GM04504 (cell line): Measurements from ENCODE around the gene ERBB4.

Experiments used
- DNase-seq: peaks from one replicate; pipeline ENCODE4 v3.0.0-alpha.2; 2012; ENCODE audit warnings: low read depth

Gene ERBB4

DNA sequence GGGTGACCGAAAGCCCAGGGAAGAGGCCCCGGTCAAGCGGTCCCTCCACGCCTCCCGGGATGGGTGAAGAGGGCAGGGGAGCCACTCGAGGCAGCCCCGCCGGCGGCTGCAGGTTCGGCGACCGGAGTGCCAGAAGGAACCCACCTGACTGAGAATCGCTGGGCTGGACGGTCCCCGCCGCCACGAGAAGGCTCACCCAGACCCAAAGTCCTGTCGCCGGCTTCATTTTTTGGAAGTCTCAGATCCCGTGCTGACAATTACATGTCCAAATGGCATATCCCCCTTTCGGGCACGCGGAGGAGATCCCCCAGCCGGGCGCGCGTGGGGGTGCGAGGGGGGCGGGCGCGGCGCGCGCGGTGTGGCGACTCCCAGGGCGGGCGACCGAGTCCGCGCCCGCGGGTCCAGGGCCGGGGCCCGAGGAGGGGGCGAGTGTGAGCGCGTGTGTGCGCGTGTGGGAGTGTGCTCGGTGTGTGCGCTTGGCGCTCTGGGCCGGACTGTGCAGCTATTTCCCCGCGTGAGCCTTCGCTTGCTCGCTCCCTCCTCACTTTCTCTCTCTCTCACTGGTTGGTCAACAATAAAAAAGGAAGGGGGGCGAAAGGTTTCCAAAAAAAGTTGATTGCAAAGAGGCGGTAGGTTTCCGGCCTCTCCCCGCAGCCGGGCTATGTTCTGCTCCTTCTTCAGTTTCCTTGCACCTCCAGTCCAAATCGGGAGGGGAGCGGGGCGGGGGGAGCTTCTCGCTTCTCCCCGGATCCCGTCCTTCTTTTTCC is at the start of gene ERBB4:
Gene ERBB4, minus strand, starts transcription at position 498 of the 767 bp plus-strand sequence. Its CDS starts 272 bp downstream, at position 226.
- no peak for DNase-seq

DNA sequence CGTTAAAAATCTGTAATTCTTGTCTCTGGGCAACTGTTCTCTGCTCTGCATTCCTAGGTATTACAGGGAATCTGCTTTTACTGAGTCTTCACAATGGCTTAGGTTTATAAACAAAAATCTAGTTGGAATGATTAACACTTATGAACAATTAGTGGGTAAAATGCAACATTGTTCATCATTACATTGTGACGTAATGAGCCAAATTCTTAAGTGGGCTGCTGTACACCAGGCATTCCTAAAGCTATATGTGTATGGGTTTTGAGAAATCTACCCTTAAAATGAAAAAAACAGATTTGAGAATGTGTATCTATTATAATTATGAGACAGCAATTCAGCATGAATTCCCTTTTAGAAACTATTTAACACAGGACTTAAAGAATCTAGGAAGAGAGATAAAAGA is 41.5 kb upstream of the ERBB4 start:
- DNase-seq: no peak

DNA sequence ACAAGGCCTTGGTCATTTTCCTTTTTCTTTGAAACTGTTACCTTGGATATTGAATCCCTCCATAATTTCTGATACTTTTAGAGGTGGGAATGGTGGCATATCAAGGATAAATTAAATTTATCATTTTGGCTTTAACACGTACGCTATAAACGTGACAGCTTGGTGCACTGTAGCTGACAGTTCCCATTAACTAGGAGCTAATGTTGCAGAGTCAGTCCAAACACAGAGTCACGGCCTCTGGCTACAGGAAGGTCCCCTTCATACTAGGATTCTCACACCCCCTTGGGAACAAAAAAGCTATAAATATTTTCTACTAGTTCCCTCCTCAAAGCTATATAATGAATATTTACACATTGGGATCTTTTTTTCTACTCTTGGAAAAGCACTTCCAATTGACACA is 17.7 kb upstream of the ERBB4 start:
- DNase-seq: no peak

DNA sequence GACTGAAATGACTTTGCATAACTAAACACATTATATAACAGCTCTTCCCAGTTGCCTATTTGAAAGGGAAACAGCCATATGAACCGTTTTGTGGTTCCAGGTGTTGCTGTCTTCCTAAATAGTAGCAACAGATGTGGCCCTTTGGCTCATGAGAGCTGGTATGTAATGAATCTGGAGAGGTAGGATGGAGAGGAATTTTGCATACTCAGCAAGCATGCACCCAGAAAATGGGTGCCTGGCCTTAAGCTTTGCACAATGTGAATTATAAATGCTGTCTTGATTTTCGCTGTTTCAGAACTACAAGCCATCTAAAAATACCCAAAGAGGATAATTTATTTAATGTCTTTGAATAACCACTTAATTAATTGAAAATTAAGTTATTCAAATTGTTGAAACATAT is 15.6 kb upstream of the ERBB4 start:
- no peak for DNase-seq

DNA sequence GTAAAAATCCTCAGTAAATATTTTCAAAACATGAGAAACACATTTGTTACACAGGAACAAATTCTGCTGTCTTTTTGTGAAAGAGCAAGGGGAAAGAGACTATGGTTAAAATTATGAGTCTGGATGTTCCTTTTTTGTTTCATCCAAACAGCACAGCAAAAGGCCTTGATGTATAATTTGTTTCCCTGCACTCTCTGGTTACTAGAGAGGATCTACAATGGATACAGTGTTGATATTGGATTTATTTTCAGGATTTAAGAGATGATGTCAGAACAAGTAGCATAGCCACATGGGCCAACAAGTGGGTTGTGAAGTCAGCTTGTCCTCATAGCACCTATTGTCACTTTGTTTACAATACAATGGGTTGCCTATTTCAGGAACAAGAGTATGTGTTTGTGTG is 11.3 kb upstream of the ERBB4 start:
- no peak for DNase-seq

DNA sequence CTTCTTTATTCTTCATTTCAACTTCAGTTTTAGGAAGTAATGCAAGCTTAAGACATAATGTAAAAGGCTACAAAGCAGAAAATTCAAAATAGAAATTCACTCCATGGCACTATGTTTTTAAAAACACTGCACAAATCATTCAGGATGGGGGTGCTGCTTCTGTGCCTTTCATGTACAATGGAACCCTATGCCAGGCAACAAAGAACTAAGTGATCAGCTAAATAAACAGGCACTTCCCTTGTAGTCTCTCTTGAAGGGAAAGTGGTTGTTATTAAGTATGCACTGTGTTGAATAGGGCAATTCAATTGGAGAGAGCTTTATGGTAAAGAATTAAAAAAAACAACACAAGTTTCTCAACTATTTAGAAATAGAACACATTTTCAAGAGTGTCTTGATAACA is 10.9 kb upstream of the ERBB4 start:
- DNase-seq: no peak

DNA sequence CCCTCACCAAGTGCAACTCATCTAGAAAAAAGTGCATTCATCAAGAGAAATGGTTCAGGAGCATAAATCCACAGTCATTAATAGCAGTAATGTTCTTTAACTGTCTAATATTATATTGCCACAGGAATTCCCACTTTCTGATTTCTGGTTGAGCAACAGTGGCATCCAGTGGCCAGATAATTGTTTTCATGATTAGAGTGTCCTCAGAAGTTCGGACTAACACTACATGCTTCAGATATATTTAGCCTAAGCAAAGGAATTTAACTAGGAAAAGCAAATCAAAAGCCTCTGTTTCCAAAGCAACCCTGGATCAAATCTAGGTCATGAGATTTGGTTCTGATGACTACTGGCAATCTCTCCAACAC is 9.8 kb upstream of the ERBB4 start:
- peak; percentile 16 for DNase-seq

DNA sequence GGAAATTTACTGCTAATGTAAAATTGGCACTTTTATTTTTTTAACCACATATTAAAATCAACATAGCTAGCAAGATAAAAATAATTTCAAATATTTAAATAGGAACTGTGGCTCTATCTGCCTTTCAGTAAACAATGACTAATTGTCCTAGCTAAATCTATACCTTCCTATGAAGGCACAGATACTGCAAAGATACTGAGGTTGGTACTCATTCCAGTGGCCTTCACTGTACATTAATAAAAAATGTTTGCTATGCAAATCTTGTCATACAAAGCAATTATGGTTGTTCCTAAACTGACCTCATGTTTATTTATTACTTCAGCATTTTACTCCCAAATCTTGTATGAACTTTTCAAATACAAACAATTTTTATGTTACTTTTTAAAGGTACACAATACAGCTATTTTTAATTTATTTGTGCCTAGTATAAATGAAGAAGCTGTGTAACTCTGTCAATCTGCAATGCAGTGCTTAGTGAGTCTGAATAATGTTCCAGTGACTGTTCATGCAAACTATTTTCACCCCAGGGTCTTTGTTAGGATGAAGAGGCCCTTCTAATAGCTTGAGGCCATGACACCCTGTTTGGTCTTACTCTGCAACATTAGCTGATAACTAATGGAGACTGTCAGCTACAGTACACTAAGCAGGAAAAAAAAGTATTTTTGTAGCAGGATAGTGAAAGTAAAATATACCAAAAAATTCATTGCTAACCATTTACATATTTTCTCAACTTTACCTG is 9.3 kb upstream of the ERBB4 start:
- DNase-seq: no peak

DNA sequence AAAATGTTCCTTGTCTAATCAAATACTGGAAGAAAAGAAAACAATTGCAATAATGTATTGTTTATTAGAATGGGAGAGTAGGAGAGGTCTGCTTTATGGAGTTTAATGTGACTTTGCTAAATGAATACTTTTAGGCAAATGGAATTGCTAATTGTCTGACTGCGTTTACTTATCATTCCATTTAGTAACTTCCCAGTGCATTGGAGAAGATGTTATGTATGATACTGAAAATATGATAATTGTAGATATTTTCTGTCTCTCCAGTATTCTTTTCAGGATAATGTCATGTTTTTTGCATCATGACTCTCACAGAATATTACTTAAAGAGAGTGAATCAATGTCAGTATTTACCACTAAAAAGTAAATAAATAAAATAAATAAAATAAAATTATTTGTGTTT is 8.1 kb upstream of the ERBB4 start:
- no peak for DNase-seq

DNA sequence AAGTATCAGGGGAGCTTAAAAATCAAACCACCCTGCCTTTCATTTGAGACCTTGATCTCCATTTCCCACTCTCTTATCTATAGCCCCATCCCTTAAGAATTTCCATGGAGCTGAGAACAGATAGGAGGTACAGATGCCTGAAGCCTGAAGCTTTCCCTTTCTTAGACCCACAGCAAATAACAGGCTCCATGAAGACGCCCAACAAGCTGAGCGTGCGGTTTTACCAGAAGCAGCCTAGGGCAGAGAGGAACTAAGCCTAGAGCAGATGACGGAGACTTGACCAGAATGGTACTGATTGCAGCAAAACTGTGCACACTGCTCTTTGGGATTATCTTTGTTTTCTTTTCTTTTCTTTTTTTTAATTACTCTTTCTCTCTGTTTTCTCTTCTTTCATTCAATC is 1.7 kb upstream of the ERBB4 start:
- DNase-seq: no peak

DNA sequence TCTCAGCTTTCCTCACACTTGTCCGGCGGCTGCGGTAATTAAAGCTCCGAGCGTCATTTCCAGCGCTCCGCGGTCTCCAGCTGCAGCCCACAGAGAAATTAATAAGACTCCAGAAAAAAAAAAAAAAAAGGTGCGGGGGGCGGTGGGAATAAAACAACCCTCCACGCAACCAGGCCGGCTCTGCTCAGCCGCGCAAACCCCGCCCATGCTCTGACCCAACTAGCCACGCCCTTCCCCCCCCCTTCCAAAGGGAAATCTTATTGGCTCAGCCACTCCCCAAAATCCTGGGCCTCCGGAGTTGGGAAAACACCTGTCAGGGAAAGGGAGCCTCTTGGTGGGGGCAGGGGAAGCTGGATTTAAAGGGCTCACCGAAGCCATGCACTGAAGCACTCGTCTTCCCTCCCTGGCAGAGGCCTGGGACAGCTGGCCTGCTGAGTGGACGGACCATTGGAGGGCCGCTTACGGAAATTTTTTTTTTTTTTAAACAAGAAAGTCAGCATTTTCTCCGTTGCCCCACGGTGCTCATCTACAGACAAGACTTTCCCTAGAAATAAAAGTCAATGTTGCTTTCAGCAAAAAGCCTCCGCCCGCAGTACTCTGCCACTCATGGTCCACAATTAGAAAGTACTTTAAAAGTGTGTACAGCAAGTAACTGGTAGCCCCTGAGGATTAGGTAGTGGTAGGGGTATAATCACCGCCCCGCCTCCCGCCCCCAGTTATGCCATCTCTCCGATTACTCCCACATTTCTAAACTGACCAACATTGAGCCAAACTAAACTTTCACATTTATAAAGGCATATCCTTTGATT is 674 bp upstream of the ERBB4 start:
- DNase-seq: no peak

DNA sequence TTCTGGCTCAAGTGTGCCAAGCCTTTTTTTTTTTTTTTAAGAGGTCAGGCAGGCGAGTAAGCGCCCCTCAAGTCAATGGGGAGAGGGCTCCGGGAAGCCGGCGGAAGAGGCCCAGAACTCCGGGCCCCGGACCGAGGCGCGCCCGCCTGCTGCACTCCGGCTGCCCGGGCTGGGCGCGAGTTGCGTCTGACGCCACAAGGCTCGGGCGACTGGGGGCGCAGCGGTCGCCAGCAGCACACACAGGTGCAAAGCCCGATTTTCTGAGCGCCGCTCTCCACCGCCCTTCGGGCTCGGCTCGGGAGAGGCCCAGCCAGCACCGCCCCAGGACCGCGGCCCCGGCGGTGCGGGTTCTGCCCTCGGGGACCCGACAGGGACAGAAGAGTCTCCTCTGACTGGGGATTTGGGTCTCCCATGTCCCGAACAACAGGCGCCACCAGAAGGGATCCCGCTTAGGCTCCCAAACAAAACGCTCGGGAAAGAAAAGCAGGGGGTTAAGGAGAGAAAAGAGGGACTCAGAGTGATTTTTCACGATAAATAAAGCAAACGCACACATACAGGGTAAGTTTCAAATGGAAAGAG is 787 bp downstream of the ERBB4 start:
- DNase-seq: no peak

DNA sequence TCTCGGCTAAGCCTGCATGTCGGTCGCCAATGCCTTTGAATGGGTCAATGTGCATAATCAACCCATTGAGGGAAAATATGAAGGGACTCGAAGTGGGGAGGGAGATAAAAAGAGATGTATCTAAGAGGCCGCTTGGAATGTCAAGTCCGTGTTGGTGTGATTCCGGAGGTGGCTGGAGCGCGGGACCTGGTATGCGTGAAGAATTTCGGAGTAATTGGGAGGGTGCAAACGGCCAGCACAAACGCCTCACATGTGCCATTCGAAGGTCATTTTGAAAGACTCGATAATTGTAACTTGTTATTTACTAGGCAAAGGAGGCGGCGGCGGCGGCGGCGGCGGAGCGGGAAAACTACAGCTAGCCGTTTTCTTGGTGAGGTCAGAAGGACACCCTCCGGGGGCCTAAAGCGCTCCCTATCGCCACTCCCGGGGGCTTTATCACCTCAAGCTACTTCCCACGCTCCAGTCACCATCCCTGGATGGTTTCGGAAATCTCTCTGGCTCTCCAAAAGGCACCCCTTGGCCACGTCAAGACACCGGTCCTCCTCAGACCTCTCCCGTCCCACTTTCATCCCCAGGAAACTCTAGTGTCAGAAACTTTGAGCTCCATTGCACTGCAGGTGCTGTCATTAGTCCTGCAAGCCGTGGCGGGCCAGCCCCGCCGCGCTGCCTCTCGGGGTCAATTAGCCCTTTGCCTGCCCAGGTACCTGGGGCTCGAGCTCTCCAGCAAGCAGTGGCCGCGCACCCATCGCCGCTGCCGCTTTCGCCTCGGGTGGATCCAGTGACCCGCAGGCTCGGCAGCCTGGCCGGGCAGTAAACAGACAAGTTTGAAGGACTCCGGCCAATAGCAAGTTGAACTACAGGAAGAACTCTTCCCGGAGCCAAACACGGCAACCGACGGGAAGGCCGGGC is 1.5 kb downstream of the ERBB4 start:
- DNase-seq: no peak

DNA sequence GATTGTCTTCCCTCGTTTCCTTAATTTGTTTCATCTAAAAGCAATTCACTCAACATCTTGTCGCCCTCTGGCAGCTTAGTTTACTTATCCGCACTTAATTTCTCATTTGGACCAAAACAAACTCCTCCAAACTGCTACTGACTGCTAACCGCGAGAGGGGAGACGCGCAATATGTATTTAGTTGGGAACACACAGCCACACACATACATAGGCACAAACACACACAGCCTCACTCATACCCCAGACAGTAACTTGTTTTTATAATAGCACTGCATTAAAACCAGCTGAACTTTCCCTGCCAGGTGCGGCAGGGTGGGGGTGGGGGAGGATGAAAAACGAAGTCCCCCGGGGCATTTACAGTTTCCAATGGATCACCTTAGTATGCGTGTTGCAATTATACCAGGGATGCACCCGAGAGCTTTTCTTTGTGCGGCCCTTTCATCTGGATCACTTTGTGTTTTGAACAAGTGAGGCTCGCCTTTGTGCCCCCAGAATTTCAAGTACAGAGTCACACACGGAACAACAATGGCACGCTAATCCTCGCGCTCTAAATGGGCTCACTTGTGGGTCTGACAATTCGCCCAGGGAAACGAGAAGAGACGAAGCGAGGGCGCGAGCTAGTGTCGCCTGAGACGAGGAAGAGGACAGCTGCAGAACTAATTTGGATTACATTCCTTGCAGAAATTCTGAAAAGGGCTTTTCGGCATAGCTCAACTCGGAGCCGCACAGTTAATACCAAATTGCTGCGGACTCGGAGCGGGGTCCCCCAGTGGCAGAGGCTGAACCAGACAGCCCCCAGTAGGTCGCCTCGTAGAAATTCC is 2.4 kb downstream of the ERBB4 start:
- DNase-seq: no peak

DNA sequence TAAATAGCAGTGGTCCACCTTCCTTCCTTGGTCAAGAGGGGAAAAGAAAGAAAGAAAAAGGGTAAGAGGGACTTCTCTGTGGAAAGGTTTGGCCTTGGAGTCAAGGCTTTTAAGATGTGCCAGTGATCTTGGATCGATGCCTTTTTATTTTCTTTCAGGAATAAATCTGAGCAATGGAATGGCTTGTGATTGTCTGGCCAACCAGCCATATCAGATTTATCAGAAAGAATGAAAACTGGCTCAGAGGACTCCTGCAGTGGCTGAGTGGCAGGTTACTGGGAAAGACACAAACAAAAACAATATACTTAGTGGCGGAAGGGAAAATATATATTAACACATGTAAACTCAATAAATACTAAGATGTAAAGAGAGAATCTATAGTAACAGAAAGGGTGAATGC is 4.3 kb downstream of the ERBB4 start:
- no peak for DNase-seq

DNA sequence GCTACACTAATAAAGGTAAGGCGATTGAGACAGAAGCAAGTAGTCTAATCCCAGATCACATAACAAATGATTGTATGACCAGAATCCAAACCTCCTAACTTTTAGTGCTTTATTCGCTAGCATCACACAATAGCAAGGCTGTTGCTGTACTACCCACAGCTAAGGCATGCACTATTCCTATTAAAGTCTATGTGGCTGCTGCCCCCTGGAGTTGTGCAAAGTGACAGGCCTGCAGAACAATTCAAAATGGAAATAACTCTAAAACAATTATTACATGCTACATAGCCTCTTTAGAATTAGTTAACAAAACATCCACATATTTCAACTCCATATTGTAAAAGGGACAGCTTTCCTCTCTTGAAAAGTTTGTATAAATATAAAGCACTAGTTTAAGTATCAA is 6.0 kb downstream of the ERBB4 start:
- DNase-seq: no peak

DNA sequence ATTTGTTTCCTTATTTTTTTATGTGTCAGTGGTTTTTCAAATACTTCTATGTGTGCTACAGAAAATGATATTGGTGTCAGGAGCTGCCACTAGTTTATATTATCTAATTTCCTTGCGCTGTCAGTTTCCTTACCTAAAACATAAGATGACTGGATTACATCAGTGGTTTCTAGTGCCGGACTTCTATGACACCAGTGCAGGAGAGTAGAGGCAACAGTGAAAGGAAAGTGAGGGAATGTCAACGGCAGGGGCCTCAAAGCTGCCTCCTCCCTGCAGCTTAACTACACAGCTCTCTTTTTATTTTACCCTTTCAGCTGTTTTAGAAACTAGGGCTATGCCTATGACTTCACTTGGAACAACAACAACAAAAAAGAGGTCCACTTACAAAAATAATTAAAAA is 6.5 kb downstream of the ERBB4 start:
- DNase-seq: no peak

DNA sequence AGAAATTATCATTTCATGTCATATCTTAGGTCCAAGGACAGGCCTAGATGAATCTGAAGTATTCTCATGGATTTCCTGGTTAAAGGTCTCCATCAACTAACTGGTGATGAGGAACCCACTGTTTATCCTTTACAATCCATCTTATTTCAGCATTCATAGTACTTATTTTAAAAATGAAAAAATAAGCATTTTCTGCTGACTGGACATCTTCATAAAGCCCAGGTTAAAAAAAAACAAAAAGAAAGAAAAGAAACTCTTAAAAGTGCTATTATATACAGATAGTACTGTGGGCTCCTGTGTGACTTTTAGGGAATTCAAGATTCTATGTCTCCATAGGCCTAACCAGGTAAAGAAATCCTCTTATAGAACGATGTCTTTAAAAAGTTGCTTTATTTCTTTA is 7.1 kb downstream of the ERBB4 start:
- DNase-seq: no peak

DNA sequence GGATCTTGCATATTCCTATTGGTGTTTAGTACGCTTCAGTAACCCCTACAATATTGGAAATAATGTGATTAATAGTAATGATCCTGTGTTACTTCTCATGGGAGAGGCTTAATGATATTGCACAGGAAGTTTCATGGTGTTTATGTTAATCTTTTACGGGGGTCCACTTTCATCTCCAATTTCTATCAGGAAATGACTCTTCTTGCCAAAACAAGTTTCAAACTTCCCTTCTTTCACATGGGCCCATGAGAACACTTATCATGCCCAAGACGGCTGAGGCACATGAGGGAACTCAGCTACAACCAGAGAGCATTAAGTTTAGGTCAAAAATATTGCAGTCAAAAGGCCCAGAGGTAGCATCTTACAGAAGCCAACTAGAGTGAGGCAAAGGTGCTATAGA is 7.6 kb downstream of the ERBB4 start:
- no peak for DNase-seq

DNA sequence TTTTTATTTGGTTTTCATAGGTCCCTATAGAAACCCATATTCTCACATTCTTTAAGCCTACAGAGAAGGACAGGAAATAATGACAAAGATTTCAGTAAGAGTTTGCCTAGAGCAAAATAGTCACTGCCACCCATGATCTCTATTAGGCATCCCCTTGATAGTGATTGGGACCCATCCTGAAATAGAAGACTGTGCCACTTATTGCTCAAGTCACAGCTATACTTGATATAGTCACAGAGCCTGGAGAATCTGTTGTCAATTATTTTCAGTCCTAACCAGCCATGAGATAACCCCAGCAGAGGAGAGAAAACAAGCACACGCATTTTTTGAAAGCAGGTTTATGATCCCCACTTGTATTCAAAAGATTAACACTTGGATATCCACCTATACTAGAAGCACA is 8.2 kb downstream of the ERBB4 start:
- no peak for DNase-seq
